Ammon's horn (tissue), 1 donor: ENCODE measurements around the gene POLD1.
"Not testable (repeated sequence)": the region's sequence is repeated elsewhere in the genome, so short reads cannot be mapped to it uniquely, and the experiment has no call there.

Experiments used
- DNase-seq: peaks from one replicate; pipeline ENCODE4 v3.0.0-alpha.2; 2016; ENCODE audit warnings: low spot score

POLD1 gene

DNA sequence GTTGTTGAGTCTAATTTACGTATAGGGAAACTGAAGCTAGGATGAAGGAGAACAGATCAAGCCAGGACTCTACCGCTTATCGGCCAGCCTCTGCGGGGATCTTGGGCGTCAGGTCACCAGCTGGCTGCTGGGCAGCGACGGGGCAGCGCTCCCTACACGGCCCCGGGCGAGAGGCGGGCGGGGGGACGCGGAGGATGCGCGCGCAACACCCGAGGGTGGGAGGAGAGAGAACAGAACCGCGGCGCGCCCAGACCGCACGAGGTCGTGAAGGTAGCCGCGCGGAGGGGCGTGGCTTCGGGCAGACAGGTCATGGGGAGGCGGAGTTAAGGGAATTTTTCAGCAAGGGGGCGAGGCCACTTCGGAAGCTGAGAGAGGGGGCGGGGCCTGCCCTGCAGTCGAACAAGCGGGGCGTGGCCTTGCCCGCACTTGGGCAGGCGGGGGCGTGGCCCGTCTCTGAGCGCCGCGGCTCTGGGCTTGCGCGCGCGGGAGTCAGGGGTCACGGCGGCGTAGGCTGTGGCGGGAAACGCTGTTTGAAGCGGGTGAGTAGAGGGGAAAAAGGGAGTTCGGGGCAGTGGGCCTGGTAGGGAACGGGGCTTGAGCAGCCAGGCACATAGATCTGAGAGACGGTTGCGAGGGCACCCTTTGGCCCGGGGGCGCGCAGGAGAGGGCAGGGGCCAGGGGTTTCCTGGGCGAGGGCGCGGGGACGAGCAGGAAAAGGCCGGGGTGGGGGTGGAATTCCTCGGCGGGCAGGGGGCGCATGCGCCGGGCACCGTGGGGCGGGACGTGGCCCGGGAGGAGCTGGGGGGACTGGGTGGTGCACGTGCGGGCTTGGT, at the start of gene POLD1:
Gene POLD1, plus strand, starts transcription at position 496 of the 833 bp plus-strand sequence. CDS start 14,505 bp downstream, outside the sequence.
- peak; percentile 97 for DNase-seq

GRCh38 chr19:50334741-50335421, 49.3 kb upstream of the POLD1 start:
- DNase-seq: no peak

DNA sequence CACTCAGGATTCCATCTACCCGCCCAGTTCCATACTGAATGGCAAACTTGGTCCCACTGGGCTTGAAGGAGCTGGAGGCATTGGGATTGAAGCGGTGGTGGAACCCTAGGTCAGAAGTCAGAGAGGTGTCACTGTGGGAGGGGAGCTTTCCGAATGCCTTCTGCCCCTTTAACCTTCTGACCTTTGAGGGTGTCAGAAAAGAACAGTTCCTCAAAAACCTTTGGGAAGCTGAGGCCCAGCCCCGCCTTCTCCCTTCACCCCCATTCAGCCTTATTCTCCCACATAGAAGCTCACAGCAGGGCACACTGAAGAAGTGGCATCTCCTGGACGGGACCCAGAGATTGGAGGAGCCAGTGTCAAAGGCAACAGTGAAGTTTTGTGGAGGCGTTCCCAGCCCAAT, 47.1 kb upstream of the POLD1 start:
- not testable (repeated sequence) for DNase-seq

DNA sequence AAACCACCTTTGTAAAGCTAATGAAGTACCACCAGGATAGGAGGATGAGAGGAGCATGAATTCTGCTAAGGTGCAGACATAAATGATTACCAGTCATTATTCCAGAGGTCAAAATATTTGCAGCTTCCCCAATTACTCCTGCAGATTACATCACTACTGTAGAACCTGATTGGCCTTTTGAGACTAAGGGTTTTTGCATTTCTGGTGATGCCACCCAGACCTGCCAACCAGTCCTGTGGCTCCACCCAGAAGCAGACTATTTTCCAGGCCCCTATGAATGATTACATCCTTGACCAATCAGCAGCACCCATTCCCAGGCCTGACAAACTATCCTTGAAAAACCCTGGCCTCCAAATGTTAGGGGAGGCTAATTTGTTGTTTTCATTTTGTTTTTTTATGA, 43.8 kb upstream of the POLD1 start:
- no peak for DNase-seq

- DNase-seq: no peak
Measured at GRCh38 chr19:50341091-50341564, 43.0 kb upstream of the POLD1 start.

DNA sequence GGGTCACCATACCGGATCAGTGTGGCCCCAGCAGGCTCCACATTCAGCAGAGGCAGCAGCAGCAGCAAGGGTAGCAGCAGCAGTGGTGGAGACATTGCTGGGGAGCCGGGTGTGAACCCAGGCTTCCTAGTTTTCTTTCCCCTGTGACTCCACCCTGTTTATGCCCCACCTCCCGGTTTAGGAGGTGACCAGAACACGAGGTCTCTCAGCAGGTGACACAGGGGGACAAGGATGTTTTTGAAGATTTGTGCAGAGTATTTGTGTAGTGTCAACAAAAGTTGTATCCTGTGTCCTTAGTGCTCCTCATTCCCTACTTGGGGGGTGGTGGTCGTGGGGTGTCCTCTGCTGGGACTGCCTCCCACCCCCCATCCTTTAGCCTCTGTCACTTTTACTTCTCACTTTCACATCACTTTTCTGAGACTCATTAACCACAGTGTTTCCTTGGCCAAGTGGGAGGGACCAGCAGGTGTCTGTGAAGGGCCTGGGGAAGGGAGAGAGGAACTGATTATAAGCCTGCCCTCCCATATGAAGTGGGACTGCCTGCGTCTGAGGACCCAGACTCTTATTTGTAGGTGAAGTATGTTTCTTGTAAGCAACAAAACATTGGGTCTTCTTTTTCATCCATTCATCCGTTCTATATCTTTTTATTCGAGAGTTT, 39.4 kb upstream of the POLD1 start:
- peak; percentile 58 for DNase-seq

DNA sequence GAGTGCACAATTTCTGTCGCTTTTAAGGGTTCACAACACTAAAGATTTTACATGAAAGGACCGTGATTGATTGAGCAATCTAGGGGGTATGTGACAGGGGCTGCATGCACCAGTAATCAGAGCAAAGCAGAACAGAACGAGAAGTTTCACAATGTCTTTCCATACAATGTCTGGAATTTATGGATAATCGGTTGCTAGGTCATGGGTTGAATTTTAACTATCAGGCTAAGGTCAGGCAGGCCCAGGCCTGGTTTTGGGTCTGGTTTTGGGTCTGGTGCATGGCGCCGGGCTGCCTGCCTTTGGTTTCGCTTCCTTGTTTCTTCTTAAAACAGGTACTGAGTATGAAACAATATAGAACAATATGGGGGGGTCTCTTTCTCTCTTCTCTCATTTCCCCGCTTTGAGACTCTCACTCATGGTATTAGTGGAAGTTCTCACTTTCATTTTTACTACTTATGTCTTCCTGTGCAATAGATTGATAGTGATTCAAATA, 37.0 kb upstream of the POLD1 start:
- DNase-seq: not testable (repeated sequence)

- no peak for DNase-seq
Measured at GRCh38 chr19:50349277-50350057, 34.7 kb upstream of the POLD1 start.

DNA sequence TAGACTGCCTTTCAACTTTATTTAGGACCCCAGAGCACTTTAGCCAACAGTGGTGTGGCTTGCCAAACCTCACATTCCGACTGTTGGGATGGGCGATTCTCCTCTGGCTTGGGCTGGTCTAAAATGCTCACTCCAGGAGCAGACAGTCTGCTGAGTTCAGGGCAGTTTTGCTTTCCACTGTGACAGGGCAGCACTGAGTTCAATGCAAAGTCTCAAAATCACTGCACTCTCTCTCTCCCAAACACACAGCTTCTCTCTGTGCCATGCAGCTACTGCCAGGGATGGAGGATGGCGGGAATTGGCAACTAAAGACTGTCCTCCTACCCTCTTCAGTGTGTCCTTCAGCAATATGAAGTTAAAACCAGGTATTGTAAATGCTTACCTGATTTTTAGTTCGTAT, 31.9 kb upstream of the POLD1 start:
- DNase-seq: no peak

- DNase-seq: not testable (repeated sequence)
Measured at GRCh38 chr19:50353487-50353880, 30.7 kb upstream of the POLD1 start.

GRCh38 chr19:50356691-50357177, 27.4 kb upstream of the POLD1 start:
- no peak for DNase-seq

GRCh38 chr19:50357178-50358100, 26.7 kb upstream of the POLD1 start:
- DNase-seq: peak; percentile 84

GRCh38 chr19:50358483-50359327, 25.4 kb upstream of the POLD1 start:
- peak; percentile 53 for DNase-seq

DNA sequence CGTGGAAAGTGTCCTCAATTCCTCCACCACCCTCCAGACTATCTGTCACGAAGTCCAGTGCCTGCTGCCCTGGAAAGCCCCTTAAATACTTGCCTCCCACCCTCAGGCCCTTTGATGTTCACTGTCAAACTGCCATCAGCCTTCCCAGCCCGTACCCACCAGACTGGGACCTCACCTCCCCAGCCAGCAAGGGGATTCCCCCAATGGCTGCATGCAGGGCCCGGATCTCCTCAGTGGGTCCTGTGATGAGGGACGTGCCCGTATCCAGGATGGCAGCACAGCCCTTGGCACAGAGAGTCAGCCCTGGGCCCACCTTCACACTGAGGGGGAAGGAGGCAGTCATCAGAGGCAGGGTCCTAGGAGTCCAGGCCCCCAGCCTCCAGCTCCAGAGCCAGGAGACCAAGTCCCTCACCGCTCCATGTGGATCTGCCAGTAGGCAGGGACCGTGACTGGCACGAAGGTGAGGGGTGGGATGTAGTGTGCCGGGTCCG, 24.8 kb upstream of the POLD1 start:
- DNase-seq: no peak

- no peak for DNase-seq
Measured at GRCh38 chr19:50361290-50362029, 22.7 kb upstream of the POLD1 start.

GRCh38 chr19:50362030-50362412, 22.1 kb upstream of the POLD1 start:
- DNase-seq: no peak

DNA sequence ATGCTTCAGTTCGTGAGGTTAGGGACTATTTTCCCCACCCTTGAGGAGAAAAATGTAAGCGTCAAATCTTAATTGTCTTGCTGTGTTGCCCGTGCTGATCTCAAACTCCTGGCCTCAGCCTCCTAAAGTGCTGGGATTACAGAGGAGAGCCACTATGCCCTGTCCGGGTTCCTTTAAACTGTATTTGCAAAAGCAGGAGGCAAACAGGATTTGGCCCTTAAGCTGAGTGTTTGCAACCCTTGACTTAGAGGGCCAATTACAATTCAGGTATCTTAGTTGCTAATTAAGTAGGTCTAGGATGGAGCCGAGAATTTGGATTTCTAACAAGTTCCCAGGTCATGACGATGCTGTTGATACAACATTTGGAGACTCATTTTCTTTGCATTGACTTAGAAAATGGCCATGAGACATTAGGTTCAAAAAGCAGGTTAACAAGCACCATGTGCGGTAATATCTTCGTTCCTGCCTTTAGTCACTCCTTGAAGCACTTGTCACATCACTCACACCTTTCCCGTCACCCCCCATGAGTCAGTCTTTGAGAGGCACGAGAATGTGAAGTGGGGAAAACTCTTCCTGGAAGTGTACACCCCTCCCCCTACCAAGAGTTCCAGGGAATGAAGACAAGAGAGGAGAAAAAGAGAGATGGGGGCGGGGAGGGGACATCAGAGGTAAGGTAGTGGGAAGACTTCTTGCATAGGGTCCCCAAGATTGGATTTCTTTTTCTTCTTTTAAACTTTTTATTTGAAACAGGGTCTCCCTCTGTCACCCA, 21.3 kb upstream of the POLD1 start:
- DNase-seq: no peak
